WTC11 (cell line): ENCODE measurements around the gene CAT. TPM values are rescaled to one million over a fixed set of nuclear protein-coding genes. Genes with fewer than 3 reads are reported as not detected.

ENCODE experiments used
- ATAC-seq: fragments of 200-7000 bp; cut with Tn5 transposase; 2 replicates; pipeline ENCODE4 v1.10.0; 2021; ENCODE audit warnings: mild to moderate bottlenecking, moderate library complexity
- CTCF ChIA-PET: fragments of 300-600 bp; sonication (Branson Sonifier 250); formaldehyde crosslinking; loops from one replicate; lab custom pipeline; 2021; ENCODE audit warnings: antibody characterized with exemption; lab: Charles Lee
- POLR2A ChIA-PET: fragments of 350-600 bp; sonication (Branson Sonifier 250); formaldehyde crosslinking; loops from one replicate; lab custom pipeline; 2021; ENCODE audit warnings: antibody characterized with exemption; lab: Charles Lee
- DNase-seq: peaks from one replicate; pipeline ENCODE4 v3.0.0; 2021; ENCODE audit warnings: low spot score
- H3K27ac Mint-ChIP-seq: 2 replicates; pipeline ENCODE4 v1.8.0; 2021; ENCODE audit warnings: mixed read lengths
- H3K27me3 Mint-ChIP-seq: 2 replicates; pipeline ENCODE4 v1.8.0; 2021; ENCODE audit warnings: low read depth, mild to moderate bottlenecking, moderate library complexity, mixed read lengths
- H3K36me3 Mint-ChIP-seq: 2 replicates; pipeline ENCODE4 v1.8.0; 2021; ENCODE audit warnings: mixed read lengths
- H3K4me1 Mint-ChIP-seq: 2 replicates; pipeline ENCODE4 v1.8.0; 2022; ENCODE audit warnings: mixed read lengths
- H3K4me3 Mint-ChIP-seq: 2 replicates; pipeline ENCODE4 v1.8.0; 2021; ENCODE audit warnings: mild to moderate bottlenecking, moderate library complexity, mixed read lengths
- H3K9me3 Mint-ChIP-seq: 2 replicates; pipeline ENCODE4 v1.8.0; 2021; ENCODE audit warnings: mixed read lengths
- ETV6 ChIP-seq: sonication (generic); formaldehyde crosslinking; IDR thresholded peaks from 2 replicates; pipeline ENCODE4 v1.8.1; 2022; ENCODE audit warnings: mild to moderate bottlenecking, missing genetic modification reagents
- FOXP1 ChIP-seq: sonication (generic); formaldehyde crosslinking; IDR thresholded peaks from 2 replicates; pipeline ENCODE4 v1.8.0; 2022; ENCODE audit warnings: missing genetic modification reagents, mild to moderate bottlenecking, moderate library complexity, borderline replicate concordance
- GTF2I ChIP-seq: fragments of 250-450 bp; sonication (Bioruptor Pico); conservative IDR thresholded peaks from 2 replicates; pipeline ENCODE4 v1.4.0; 2021; ENCODE audit warnings: mild to moderate bottlenecking
- MXD4 ChIP-seq: fragments of 250-450 bp; sonication (Bioruptor Pico); IDR thresholded peaks from 2 replicates; pipeline ENCODE4 v1.8.0; 2021; ENCODE audit warnings: mild to moderate bottlenecking, moderate library complexity, borderline replicate concordance
- MYBL2 ChIP-seq: sonication (generic); formaldehyde crosslinking; IDR thresholded peaks from 2 replicates; pipeline ENCODE4 v1.8.1; 2023; ENCODE audit warnings: mild to moderate bottlenecking, moderate library complexity, missing genetic modification reagents
- NFYB ChIP-seq: sonication (generic); formaldehyde crosslinking; conservative IDR thresholded peaks from 2 replicates; pipeline ENCODE4 v1.8.0; 2022; ENCODE audit warnings: low read depth, missing genetic modification reagents
- NR3C1 ChIP-seq: sonication (generic); formaldehyde crosslinking; conservative IDR thresholded peaks from 2 replicates; pipeline ENCODE4 v1.8.1; 2023; ENCODE audit warnings: low read depth, mild to moderate bottlenecking, missing genetic modification reagents
- RORB ChIP-seq: fragments of 250-450 bp; sonication (Bioruptor Pico); IDR thresholded peaks from 2 replicates; pipeline ENCODE4 v1.9.0; 2021; ENCODE audit warnings: mild to moderate bottlenecking
- SP1 ChIP-seq: sonication (generic); formaldehyde crosslinking; conservative IDR thresholded peaks from 2 replicates; pipeline ENCODE4 v1.8.1; 2022; ENCODE audit warnings: missing genetic modification reagents
- TCF7 ChIP-seq: sonication (generic); formaldehyde crosslinking; IDR thresholded peaks from 2 replicates; pipeline ENCODE4 v1.8.0; 2022; ENCODE audit warnings: mild to moderate bottlenecking, low read depth, missing genetic modification reagents, moderate library complexity
- TEAD4 ChIP-seq: sonication (generic); formaldehyde crosslinking; IDR thresholded peaks from 2 replicates; pipeline ENCODE4 v1.8.0; 2022; ENCODE audit warnings: mild to moderate bottlenecking, missing genetic modification reagents
- ZBTB21 ChIP-seq: sonication (generic); formaldehyde crosslinking; IDR thresholded peaks from 2 replicates; pipeline ENCODE4 v1.8.1; 2023; ENCODE audit warnings: mild to moderate bottlenecking, missing genetic modification reagents, borderline replicate concordance
- ZBTB43 ChIP-seq: sonication (generic); formaldehyde crosslinking; IDR thresholded peaks from 2 replicates; pipeline ENCODE4 v1.8.1; 2023; ENCODE audit warnings: mild to moderate bottlenecking, missing genetic modification reagents
- ZMAT4 ChIP-seq: fragments of 250-450 bp; sonication (Bioruptor Pico); IDR thresholded peaks from 2 replicates; pipeline ENCODE4 v1.9.0; 2021; ENCODE audit warnings: mild to moderate bottlenecking
- ZNF263 ChIP-seq: sonication (generic); formaldehyde crosslinking; IDR thresholded peaks from 2 replicates; pipeline ENCODE4 v1.8.1; 2022; ENCODE audit warnings: low read depth, mild to moderate bottlenecking, moderate library complexity, missing genetic modification reagents
- ZNF317 ChIP-seq: sonication (generic); formaldehyde crosslinking; IDR thresholded peaks from 2 replicates; pipeline ENCODE4 v1.8.1; 2023; ENCODE audit warnings: low read depth, mild to moderate bottlenecking, moderate library complexity, missing genetic modification reagents, borderline replicate concordance
- ZNF396 ChIP-seq: fragments of 250-450 bp; sonication (Bioruptor Pico); IDR thresholded peaks from 2 replicates; pipeline ENCODE4 v1.8.0; 2021; ENCODE audit warnings: mild to moderate bottlenecking, moderate library complexity, borderline replicate concordance
- total RNA-seq: library from RNA; stranded (reverse); gene quantifications from 3 replicates; pipeline ENCODE4 v1.2.3, GENCODE V29; 2021
- TF ChIP-seq, protein P1 (sequence below): sonication (generic); formaldehyde crosslinking; IDR thresholded peaks from 2 replicates; pipeline ENCODE4 v1.8.1; 2022; ENCODE audit warnings: low read depth, mild to moderate bottlenecking, moderate library complexity, missing genetic modification reagents, borderline replicate concordance
- TF ChIP-seq, protein P2 (sequence below): sonication (generic); formaldehyde crosslinking; IDR thresholded peaks from 2 replicates; pipeline ENCODE4 v1.8.0; 2022; ENCODE audit warnings: mild to moderate bottlenecking, missing genetic modification reagents
- TF ChIP-seq, protein P3 (sequence below): sonication (generic); formaldehyde crosslinking; IDR thresholded peaks from 2 replicates; pipeline ENCODE4 v1.8.0; 2022; ENCODE audit warnings: mild to moderate bottlenecking, missing genetic modification reagents
- TF ChIP-seq, protein P4 (sequence below): sonication (generic); formaldehyde crosslinking; IDR thresholded peaks from 2 replicates; pipeline ENCODE4 v1.8.1; 2023; ENCODE audit warnings: mild to moderate bottlenecking, missing genetic modification reagents
- TF ChIP-seq, protein P5 (sequence below): sonication (generic); formaldehyde crosslinking; IDR thresholded peaks from 2 replicates; pipeline ENCODE4 v1.8.1; 2022; ENCODE audit warnings: mild to moderate bottlenecking, moderate library complexity, missing genetic modification reagents
- TF ChIP-seq, protein P6 (sequence below): sonication (generic); formaldehyde crosslinking; IDR thresholded peaks from 2 replicates; pipeline ENCODE4 v1.8.1; 2022; ENCODE audit warnings: low read depth, missing genetic modification reagents, borderline replicate concordance
- TF ChIP-seq, protein P7 (sequence below): sonication (generic); formaldehyde crosslinking; IDR thresholded peaks from 2 replicates; pipeline ENCODE4 v1.8.0; 2022; ENCODE audit warnings: mild to moderate bottlenecking, missing genetic modification reagents

Gene CAT
- total RNA-seq, 1 experiment from 2014 or later, result 9.3 TPM

GRCh38 chr11:34507156-34507555 is 68.4 kb downstream of the CAT start:
- POLR2A ChIA-PET, result no interaction called here
- no peak for DNase-seq
- H3K27me3 Mint-ChIP-seq, result no peaks in the 10 kb centered on the region
- no peaks in the 10 kb centered on the region for H3K9me3 Mint-ChIP-seq
- H3K36me3 Mint-ChIP-seq, result no peaks in the 10 kb centered on the region
- no peaks in the 10 kb centered on the region for H3K4me1 Mint-ChIP-seq
- no peak overlapping the region for H3K27ac Mint-ChIP-seq
- CTCF ChIA-PET, result interaction anchor here (1.2 to 1.4 kb wide), 2 partner anchors 14 to 59 kb away, joined by 3 to 5 read pairs; no protein-coding TSS in a partner anchor
- no peak overlapping the region for H3K4me3 Mint-ChIP-seq
- ATAC-seq, result no peak
- TF ChIP-seq ZBTB43 (CRISPR knock-in tag) (no peak), MYBL2 (CRISPR knock-in tag) (no peak), TEAD4 (CRISPR knock-in tag) (no peak), ZBTB21 (no peak), ZNF263 (CRISPR knock-in tag) (no peak), NFYB (CRISPR knock-in tag) (no peak), ZNF317 (no peak), ZNF396 (CRISPR knock-in tag) (no peak)
- TF ChIP-seq, protein P1, sequence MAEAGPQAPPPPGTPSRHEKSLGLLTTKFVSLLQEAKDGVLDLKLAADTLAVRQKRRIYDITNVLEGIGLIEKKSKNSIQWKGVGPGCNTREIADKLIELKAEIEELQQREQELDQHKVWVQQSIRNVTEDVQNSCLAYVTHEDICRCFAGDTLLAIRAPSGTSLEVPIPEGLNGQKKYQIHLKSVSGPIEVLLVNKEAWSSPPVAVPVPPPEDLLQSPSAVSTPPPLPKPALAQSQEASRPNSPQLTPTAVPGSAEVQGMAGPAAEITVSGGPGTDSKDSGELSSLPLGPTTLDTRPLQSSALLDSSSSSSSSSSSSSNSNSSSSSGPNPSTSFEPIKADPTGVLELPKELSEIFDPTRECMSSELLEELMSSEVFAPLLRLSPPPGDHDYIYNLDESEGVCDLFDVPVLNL (CRISPR knock-in tag), result no peak
- TF ChIP-seq, protein P2, sequence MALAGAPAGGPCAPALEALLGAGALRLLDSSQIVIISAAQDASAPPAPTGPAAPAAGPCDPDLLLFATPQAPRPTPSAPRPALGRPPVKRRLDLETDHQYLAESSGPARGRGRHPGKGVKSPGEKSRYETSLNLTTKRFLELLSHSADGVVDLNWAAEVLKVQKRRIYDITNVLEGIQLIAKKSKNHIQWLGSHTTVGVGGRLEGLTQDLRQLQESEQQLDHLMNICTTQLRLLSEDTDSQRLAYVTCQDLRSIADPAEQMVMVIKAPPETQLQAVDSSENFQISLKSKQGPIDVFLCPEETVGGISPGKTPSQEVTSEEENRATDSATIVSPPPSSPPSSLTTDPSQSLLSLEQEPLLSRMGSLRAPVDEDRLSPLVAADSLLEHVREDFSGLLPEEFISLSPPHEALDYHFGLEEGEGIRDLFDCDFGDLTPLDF (CRISPR knock-in tag), result no peak
- TF ChIP-seq, protein P3, sequence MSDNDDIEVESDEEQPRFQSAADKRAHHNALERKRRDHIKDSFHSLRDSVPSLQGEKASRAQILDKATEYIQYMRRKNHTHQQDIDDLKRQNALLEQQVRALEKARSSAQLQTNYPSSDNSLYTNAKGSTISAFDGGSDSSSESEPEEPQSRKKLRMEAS (CRISPR knock-in tag), result no peak
- TF ChIP-seq, all 79 proteins: peak for 0

DNA sequence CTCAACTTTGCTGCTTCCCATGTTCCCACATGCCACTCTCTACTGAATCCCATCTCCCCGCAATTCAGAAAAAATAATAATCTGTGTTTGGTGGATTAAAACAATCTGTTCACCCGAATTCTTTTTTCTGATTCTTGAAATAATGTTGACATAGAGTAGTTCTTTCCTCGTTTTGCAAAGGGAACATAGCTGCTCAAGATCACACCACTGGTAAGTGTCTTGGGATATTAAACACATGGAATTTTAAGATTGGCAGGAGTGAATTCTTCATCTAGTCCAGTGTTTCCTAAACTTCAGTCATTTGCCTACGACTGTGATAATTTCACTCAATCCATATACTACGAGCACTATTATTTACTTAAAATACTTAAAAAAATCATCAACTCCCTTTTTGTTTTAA is 68.9 kb downstream of the CAT start:
- ChIA-PET POLR2A (no interaction called here), CTCF (interaction anchor here (1.2 to 1.4 kb wide), 2 partner anchors 15 to 58 kb away, joined by 3 to 5 read pairs; no protein-coding TSS in a partner anchor)
- Mint-ChIP-seq H3K4me1 (no peaks in the 10 kb centered on the region), H3K9me3 (no peaks in the 10 kb centered on the region), H3K36me3 (no peaks in the 10 kb centered on the region), H3K27me3 (no peaks in the 10 kb centered on the region), H3K4me3 (no peak overlapping the region), H3K27ac (no peak overlapping the region)
- no peak for DNase-seq
- ATAC-seq, result no peak
- no peak for TF ChIP-seq TCF7 (CRISPR knock-in tag)
- no peak for TF ChIP-seq MXD4 (CRISPR knock-in tag)
- no peak for TF ChIP-seq RORB
- no peak for TF ChIP-seq FOXP1 (CRISPR knock-in tag)
- no peak for TF ChIP-seq NR3C1 (CRISPR knock-in tag)
- no peak for TF ChIP-seq ZMAT4 (CRISPR knock-in tag)
- no peak for TF ChIP-seq TEAD4 (CRISPR knock-in tag)
- no peak for TF ChIP-seq ETV6 (CRISPR knock-in tag)
- no peak for TF ChIP-seq GTF2I (CRISPR knock-in tag)
- TF ChIP-seq, protein P4, sequence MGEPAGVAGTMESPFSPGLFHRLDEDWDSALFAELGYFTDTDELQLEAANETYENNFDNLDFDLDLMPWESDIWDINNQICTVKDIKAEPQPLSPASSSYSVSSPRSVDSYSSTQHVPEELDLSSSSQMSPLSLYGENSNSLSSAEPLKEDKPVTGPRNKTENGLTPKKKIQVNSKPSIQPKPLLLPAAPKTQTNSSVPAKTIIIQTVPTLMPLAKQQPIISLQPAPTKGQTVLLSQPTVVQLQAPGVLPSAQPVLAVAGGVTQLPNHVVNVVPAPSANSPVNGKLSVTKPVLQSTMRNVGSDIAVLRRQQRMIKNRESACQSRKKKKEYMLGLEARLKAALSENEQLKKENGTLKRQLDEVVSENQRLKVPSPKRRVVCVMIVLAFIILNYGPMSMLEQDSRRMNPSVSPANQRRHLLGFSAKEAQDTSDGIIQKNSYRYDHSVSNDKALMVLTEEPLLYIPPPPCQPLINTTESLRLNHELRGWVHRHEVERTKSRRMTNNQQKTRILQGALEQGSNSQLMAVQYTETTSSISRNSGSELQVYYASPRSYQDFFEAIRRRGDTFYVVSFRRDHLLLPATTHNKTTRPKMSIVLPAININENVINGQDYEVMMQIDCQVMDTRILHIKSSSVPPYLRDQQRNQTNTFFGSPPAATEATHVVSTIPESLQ (CRISPR knock-in tag), result no peak
- TF ChIP-seq, protein P5, sequence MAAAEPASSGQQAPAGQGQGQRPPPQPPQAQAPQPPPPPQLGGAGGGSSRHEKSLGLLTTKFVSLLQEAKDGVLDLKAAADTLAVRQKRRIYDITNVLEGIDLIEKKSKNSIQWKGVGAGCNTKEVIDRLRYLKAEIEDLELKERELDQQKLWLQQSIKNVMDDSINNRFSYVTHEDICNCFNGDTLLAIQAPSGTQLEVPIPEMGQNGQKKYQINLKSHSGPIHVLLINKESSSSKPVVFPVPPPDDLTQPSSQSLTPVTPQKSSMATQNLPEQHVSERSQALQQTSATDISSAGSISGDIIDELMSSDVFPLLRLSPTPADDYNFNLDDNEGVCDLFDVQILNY (CRISPR knock-in tag), result no peak
- TF ChIP-seq NFYB (CRISPR knock-in tag), result no peak
- no peak for TF ChIP-seq MYBL2 (CRISPR knock-in tag)
- TF ChIP-seq SP1 (CRISPR knock-in tag), result no peak
- TF ChIP-seq, protein P6, sequence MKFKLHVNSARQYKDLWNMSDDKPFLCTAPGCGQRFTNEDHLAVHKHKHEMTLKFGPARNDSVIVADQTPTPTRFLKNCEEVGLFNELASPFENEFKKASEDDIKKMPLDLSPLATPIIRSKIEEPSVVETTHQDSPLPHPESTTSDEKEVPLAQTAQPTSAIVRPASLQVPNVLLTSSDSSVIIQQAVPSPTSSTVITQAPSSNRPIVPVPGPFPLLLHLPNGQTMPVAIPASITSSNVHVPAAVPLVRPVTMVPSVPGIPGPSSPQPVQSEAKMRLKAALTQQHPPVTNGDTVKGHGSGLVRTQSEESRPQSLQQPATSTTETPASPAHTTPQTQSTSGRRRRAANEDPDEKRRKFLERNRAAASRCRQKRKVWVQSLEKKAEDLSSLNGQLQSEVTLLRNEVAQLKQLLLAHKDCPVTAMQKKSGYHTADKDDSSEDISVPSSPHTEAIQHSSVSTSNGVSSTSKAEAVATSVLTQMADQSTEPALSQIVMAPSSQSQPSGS (CRISPR knock-in tag), result no peak
- TF ChIP-seq, protein P7, sequence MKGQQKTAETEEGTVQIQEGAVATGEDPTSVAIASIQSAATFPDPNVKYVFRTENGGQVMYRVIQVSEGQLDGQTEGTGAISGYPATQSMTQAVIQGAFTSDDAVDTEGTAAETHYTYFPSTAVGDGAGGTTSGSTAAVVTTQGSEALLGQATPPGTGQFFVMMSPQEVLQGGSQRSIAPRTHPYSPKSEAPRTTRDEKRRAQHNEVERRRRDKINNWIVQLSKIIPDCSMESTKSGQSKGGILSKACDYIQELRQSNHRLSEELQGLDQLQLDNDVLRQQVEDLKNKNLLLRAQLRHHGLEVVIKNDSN, result no peak
- TF ChIP-seq, protein P1 (CRISPR knock-in tag), result no peak
